ENCODE results near the gene CFAP90.

Gene CFAP90

DNA sequence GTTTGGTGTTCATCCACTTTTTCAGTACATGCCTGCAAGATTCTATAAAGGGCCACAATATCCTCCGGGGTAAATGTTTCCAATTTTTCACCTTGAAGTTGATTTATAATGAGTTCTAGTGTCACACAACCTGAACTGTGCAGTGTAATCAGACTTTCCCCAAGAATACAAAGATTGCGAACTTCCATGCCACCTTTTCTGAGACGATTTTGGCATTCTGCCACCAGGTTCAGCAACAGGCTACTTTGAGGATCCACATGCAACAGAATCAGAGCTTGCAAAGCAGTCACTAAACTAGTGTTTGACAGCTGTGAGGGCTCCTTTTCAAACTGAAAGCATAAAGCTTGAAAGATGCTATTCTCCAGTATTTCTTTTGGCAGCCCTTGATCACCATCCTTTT lies 16.3 kb upstream of the CFAP90 start:
- no peak for DNase-seq

DNA sequence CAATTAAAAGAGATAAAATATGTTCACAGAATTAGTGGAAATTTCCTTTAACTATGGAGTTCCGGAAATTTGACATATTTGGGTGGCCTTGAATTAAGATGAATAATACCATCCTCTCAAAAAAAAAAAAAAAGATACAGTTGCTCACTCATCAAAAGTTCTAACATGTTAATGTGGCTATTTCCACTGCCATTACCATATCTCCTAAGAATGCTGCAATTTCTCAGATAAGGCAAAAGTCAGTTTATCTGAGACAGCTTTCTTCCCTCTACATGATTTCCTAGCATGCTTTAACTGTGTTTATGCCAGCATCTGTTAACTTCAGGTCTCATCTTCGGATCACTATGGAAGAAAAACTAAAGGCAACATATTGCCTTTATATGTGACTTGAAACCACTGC lies 15.3 kb upstream of the CFAP90 start:
- no peak for DNase-seq

DNA sequence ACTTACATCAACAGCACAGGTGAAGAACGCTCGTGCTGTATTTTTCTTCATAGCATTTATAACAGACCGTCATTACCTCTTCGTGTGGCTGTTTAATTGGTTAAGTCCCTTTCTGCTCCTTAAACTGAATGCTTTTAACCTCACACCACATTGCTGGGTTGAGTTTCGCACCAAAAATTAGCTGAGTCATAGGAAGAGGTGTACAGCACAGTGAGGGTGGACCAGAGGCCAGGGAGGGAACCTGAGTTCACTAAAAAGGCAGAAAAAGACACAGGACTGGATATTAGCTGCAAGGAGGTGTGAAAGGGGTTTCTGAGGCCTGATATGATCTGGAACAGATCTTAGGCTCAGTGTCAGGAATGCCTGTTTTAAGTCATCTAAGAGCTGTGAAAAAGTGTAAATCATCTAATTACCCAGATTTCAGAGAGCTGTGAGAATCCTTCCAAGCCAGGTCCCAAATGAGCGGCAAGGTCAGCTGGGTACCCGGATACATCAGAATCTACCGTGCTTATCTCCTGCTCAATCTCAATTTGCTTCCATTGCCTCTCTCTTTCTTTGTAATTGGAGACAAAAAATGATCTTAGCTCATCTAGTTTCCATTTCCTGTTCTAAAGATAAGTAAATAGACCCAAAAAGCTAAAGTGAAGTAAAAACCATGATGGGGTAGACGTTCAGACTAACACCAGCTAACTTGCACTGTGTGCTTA lies 7.1 kb upstream of the CFAP90 start:
- DNase-seq, result no peak

DNA sequence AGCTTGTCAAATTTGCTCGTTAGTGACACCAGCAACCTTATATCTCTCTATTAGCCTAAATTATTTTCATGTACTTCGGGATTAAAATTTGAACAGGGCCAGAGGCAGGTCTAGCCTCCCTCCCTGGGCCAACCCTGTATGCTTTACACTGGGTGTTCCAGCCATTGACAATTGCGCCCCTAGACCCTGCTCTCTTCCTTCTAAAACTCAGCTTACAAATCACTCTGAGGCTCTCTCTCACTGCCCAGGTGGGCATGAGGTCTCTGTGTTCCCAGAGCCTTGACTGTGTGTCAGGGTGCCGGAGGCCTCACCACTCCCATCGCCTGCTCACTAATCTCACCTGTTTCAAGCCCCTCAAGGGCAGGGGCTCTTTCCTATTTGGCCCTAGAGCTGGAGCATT lies 6.4 kb upstream of the CFAP90 start:
- no peak for DNase-seq

DNA sequence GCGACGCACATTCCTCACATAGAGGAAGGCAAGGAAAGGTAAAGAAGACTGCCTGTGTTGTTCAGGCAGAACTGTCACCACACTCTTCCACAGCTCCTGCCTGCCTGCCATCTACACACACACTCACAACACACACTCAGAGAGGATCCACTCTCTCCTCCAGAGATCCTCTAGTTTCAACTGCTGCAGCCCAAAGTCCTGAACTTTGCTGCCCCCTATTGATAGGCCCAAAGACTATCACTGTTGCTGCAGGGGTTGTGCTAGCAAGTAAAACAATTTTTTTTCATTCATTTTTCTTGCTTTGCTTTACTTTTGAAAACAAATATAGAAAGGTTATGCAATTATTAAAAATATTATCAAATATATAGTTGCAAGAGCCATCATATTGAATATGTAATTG lies 5.9 kb upstream of the CFAP90 start:
- peak; percentile 43 for DNase-seq

DNA sequence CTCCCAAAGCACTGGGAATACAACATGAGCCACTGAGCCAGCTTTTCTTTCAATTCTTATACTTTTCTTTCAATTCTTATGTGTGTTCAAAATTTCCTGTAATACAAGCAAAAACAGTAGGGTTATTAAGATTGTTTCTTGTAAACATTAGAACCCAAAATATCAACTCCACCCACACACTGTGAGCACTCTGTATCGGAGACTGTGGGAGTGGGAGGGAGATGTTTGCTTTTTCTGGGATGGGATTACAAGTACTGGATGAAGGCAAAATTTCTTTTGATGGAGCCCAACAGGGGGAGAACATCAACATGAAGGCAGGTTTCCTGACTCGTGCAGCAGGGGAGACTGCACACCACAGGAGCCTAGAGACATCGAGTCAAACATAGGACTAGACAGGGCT lies 4.7 kb upstream of the CFAP90 start:
- DNase-seq, result no peak

DNA sequence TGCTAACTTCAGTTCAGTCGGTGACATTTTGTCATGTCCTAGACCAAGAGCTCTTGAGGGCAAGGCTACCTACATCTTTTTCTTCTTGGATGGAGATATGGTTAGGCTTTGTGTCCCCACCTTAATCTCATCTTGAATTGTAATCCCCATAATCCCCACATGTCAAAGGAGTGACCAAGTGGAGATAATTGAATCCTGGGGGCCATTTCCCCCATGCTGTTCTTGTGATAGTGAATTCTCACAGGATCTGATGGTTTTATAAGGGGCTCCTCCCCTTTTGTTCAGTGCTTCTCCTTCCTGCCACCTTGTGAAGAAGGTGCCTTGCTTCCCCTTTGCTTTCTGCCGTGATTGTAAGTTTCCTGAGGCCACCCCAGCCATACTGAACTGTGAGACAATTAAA lies 2.1 kb upstream of the CFAP90 start:
- no peak for DNase-seq

DNA sequence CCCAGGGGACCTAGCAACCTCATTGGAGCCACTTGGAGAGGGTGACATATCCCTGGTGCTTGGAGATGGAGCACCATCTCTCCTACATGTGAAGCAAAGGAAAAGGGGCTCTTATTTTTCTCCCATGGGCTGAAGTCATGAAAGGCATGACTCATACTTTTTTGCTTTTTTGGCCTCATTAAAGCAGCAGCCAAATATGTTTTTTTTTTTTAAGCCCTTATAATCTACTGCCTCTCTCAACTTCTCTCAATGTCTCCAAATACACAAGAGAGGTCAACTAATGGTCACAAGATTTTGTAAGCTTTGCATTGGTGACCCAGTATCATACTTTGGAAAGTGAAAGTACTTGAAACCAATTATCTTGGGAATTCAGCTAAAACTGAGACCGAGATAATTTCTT lies 1.6 kb upstream of the CFAP90 start:
- no peak for DNase-seq

DNA sequence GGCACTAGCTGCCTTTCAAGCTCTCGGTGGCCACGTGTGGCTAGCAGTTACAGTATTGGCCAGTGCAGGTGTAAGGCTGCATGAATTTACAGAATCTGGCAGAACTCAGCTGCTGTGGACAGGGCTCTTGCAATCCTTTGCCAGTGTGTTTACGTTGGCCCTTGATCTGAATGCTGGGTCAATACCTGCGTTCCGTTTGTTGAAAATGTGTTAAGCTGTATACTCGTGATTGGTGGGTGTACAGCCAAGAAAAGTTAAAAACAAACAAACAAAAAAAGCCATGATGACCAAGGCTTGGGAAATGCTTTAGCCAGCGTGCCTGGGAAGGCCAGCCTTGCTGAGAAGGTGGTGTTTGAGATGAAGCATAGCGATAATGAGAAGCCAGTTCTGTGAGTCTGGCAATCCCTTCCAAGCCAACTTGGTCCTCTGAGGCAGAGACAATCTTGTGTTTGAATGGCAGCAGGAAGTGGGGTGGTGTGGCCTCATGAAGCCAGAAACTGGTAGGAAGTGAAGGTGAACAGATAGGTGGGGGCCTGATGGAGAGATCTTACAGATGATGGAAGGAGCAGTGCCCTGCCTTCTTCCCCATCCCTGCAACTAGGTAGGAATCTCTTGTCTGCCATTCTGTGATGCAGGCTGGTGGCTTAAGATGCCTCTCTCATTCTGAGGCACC lies 820 bp upstream of the CFAP90 start:
- no peak for DNase-seq

DNA sequence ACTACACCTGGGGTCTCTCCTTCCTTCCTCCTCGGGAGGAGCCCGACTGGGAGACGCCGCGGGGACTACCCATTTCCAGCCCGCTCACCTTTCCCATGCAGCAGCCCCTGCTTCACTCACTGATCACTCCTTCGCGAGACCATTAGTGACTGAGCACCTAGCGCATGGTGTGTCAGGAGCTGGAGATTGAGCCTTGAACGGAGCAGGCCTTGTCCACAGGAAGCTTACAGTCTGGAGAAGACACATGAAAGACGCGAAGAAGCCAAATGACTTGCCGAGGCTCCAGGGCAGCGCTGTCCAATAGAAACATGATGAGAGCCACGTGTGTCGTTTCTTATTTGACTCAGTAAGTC lies 283 bp upstream of the CFAP90 start:
- no peak for DNase-seq

DNA sequence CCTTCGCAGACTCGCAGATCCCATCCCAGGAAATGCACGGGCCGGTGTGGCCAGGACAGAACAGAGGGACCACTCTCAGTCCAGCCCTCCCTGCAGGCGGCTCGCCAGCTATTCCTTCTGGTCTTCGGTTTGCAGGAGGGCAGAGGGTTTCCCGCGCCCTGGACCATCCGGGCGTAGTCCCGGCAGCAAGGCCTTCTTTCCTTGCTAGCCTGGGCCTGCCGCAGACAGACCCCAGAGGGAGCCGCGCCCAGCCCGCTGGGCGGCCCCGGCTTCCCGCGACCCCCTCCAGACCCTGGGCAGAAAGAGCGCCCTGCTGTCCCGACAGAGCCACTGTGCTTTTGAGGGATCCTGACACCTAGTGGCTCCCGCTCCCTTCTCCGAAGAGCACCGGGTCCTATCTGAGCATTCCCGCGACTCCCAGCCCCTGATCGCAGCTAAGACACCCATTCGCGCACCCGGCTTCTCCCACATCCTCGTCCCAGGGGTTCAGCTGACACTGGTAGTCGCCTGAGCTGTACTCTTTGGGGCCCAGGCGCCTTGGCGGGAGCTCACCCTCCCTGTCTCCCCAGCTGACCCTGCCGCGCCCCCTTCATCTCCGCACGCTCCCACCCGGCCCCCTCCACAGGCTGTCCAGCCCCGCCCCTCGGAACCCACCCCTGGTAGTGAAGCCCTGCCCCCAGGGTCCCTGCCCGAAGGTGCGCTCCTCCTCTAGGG lies 1.1 kb downstream of the CFAP90 start:
- no peak for DNase-seq

DNA sequence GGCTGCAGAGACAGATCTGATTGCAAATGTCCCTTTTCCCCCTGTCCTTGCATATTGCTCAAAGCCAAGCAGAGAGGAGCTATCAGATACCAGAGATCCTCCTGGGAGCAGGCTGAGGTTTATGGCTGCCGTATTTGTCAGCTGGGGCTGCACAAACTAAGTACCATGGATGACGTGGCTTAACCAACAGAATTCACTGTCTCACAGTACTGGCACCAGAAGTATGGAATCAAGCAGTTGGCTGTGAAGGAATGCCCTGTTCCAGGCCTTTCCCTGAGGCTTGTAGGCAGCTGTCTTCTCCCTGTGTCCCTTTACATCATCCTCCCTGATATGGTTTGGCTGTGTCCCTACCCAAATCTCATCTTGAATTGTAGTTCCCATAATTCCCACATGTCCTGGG lies 2.6 kb downstream of the CFAP90 start:
- no peak for DNase-seq

DNA sequence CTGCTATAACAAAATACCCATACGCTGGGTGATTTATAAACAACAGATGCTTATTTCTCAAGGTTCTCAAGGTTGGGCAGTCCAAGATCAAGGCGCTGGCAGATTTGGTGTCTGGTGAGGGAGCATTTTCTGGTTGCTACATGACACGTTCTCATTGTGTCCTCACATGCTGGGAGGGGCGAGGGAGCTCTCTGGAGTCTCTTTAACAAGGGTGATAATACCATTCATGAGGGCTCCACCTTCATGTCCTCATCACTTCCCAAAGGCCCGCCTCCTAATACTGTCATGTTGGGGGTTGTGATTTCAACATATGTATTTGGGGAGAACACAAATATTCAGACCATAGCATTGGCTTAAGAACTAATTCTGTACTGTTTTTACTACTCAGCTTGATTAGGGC lies 4.6 kb downstream of the CFAP90 start:
- no peak for DNase-seq

DNA sequence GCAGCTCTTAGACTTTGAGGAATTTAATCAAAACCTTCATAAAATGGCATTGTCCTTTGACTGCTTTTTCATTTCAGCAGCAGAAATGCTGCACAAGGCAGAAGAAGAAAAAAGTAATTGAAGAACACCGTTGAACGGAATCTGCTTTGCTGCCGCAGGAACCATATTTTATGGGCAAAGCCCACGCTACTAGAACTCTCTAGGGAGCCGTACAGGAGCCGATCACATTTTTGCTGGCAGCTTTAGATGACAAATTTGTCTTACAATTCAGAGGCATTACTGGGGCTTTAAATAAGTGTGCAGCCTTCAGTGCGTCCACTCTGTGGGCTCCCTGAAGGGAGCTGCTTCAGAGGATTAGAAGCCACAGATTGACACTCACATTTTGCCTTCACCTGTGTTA lies 5.4 kb downstream of the CFAP90 start:
- DNase-seq, result no peak

DNA sequence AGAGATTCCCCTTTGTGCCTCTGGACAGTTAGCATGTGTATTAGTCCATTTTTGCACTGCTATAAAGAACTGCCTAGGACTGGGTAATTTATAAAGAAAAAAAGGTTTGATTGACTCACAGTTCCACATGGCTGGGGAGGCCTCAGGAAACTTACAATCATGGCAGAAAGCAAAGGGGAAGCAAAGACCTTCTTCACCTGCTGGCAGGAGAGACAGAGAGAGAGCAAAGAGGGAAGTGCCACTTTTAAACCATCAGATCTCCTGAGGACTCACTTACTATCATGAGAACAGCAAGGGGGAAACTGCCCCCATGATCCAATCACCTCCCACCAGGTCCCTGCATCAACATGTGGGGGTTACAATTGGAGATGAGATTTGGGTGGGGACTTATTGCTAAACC lies 6.0 kb downstream of the CFAP90 start:
- DNase-seq, result no peak

DNA sequence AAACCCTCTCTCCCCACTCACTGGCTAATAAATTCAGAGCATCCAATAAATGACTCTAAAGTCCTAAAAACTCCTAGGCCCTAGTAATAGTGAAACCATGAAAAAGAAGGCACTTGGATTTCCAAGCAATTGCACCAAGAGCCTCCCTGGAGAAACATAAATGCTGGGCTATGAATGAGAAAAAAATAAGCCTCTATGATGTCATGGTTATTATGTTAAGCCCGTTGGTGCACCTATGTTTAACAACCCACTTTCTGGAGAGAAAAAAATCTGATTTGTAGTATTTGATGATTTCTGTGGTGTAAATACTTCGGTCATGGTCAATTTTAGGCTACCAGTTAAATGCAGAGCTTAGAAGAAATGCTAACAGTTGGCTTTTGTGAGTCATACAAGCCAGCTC lies 8.4 kb downstream of the CFAP90 start:
- DNase-seq, result no peak

DNA sequence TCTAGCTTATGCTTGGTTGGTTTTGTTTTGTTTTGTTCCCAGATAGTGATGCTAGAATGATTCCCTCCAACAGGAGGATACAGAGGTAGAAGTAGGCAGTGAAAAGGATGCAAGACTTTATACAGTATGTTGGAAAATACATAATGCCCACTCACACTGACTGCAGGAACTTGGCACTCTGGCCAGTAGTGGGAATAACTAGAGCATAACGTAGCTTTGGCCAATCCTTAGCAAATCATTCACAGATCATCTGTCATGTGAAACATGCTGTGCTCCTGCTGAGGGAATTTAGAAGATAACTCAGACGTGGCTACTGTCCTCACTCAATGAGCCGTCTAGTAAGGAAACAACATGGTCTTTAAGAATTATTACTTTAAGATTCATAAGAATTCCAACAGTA lies 13.5 kb downstream of the CFAP90 start:
- no peak for DNase-seq

DNA sequence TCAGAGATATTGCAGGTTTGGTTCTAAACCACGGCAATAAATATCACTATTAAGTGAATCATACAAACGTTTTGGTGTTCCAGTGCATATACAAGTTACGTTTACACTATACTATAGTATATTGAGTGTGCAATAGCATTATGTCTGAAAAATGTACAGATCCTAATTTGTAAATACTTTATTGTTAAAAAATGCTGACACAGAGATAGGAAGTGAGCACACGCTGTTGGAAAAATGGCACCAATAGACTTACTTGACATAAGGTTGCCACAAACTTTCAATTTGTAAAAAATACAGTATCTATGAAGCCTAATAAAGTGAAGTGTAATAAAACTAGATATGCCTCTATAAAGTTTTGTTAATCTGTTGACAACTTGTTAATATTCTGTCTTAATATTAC lies 16.0 kb downstream of the CFAP90 start:
- no peak for DNase-seq

DNA sequence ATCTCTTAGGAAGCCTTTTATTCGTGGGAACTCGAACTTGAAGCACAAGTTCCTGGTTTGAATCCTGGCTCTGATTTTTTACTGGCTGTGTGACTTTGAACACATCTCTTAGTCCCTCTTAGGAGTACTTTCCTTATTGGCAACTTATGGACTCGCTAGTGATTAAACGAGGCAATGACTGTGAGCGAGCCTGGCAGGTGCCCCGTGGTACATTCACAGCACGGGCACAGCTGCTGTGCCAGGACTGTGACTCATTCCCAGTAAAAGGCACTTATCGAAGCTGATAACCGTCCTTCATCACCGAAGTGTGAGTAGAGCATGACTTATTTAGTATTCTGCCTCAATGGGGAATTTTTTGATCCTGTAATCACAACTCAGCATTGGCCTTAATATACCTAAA lies 22.7 kb downstream of the CFAP90 start:
- no peak for DNase-seq

DNA sequence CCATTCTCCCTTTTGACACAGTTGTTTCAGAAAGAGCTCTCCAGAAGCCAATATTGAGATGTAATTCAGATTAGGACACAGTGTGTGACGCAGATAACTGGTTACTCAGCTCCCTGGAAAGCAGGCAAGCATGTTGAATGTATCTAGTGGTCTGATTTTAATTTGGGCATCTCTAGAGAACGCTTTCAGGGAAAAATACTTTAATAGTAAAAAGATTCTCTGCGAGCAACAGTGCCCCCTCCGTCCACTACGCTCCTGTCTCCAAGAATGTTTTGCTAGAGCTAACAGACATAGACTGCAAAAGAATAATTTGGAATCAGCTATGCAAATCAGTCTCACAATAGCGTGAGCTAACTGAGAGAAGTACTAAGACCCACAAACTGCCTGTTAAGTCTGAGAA lies 23.3 kb downstream of the CFAP90 start:
- DNase-seq, result no peak

DNA sequence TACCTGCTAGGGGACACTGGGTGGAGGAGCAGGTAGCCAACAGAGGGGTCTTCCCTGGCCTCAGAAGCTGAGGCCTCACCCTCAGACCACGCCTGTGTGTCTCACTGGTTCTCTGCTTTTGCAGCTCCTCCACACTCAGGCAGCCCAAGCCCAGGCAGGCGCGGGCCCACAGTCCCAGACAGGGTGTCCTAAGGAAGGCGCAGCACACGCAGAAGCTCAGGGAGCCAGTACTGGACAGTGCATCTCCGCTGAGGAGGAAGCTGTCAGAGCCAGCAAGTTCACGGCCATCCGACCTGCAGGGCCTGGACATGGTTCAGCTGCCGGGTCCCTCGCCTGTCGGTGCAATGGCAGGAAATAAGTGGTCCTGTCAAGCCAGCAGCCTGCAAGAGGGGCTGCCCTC lies 25.3 kb downstream of the CFAP90 start:
- no peak for DNase-seq

DNA sequence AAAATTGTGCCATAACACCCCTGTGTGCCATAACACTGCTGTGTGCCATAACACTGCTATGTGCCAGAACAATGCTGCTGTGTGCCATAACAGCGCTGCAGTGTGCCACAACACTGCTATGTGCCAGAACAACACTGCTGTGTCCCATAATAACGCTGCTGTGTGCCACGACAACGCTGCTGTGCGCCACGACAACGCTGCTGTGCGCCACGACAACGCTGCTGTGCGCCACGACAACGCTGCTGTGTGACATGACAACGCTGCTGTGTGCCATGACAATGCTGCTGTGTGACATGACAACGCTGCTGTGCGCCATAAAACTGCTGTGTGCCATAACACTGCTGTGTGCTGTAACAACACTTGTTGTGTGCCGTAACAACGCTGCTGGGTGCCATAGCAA lies 25.9 kb downstream of the CFAP90 start:
- DNase-seq, result no peak

DNA sequence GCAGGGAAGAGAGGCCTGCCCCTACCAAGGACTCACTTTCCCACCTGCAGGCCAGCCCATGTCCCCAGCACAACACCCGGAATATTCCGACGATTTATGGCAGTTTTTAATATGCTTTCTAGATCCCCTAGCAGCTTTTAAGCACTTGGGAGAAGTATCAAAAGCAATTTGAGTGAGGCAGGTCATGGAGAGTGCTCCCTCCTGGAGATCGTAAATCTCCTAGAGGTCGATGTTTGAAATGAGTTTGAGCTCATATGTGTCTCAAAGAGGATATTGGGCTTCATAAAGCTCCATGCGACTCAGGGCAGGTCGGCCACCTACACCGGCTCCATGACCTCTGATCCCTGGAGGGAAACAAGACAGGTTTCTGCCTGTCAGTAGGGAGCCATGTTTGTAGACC lies 27.3 kb downstream of the CFAP90 start:
- no peak for DNase-seq

DNA sequence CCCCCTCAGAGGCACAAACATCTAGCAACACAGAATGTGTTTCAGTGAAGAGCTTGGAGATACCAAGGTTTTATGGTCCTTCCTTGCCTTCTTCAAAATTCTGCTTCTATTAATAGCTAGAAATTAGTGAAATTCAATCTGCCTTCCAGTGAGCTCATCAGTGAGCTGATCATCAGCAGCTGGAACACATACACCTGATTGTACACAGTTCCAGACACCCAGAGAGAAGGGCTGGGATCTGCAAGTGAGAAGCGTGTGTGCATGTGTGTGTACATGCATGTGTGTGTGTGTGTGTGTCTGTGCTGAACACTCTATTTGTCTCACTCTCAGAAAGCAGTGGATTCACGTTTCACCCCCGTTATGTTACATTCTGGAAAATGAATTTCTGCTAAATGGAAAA lies 28.5 kb downstream of the CFAP90 start:
- DNase-seq, result no peak

DNA sequence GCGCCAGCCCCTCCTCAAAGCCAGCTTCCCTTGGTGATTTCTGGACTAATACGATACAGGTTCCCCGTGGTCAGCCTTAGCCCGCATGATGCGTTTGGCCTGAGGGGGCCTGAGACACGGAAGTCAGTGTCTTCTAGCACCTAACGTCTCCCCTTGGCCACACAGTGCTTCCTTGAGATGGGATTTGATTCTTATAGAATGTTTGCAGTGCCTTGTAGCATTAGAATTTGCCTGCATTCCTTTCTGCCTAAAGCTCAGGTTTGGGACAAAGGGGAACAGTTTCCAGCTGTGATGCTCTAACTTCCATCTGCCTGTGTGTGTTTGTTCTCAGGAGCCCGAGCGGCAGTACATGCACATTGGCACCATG lies 34.4 kb downstream of the CFAP90 start:
- no peak for DNase-seq

All from CD4-positive, alpha-beta T cell treated with Interleukin-6 for 4 hours (primary cell).